ENCODE measurements around the gene KCNJ2.

KCNJ2 gene

GRCh38 chr17:70204431-70204830 lies 35.1 kb downstream of the KCNJ2 start:
- no peak for DNase-seq

- DNase-seq: no peak
Measured at GRCh38 chr17:70205401-70205800, 36.1 kb downstream of the KCNJ2 start.

DNA sequence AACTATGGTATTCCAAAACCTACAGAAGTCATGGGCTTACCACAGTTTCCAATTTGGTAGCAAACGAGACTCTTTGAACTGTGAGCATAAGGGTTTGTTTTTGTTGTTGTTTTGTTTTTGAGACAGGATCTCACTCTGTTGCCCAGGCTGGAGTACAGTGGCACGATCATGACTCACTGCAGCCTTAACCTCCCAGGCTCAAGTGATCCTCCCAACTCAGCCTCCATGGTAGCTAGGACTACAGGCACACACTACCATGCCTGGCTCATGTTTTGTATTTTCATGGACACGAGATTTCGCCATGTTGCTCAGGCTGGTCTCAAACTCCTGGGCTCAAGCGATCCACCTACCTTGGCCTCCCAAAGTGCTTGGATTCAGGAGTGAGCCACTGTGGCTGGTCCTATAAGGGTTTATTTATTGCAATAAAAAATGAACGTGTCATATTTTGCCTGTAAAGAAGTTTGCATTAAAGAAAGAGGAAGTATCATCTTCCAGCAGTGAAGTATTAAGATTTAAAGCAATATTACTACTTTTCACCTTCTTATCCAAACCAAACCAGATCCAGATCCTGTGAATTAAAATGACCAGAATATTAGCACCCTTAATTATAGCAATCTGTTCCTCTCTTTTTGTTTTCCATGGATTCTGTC lies 37.2 kb downstream of the KCNJ2 start:
- DNase-seq: no peak

GRCh38 chr17:70207184-70207583 lies 37.9 kb downstream of the KCNJ2 start:
- no peak for DNase-seq

DNA sequence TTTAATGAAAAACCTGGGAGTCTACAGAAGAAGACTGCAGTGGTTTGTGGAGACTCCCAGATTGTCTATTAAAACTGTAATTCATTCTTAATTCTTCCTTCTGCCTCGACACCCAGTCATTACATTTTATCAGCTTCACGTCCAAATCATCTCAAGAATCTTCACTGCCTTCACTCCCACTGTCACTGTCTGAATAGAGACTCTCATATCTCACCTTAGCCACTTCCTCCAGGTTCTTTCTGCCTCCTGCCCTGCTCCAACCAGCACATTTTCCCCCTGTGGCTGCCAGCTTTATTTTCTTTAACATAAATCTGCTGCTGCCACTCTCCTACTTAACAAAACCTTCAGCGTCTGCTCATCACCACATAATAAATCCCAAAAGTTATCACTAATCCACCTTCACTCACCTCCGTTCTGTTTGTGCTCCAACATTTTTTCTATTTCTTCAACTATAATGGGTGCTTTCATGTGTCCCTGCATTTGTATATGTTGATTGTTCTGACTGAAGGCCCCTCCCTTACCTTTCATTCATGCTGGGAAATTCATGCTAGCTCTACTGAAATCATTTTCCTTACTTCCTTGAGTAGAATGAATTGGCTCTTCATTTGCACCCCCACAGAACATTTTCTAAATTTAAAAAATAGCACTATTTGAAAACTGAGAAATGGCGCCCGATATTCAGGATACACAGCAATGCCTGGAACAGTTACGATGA lies 38.9 kb downstream of the KCNJ2 start:
- DNase-seq: no peak

- no peak for DNase-seq
Measured at GRCh38 chr17:70208825-70209555, 39.7 kb downstream of the KCNJ2 start.

DNA sequence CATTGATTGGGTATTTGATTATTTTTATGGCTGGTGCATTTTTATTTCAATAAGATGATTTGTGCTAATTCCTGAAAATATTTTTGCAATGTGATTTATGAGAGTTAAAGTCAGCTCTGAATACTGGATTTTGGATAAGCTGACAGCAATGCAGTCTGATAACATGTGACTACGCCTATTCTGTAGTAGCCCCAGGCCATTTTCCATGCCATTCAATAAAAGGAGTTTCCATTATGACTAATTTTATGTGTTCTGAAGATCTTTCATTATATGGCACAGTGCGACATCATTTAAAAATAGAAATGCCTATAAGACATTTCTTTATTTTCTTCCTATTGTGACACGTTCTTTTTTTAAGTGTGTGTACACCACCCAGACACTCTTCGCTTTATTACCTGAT lies 46.3 kb downstream of the KCNJ2 start:
- no peak for DNase-seq

GRCh38 chr17:70217571-70217970 lies 48.2 kb downstream of the KCNJ2 start:
- DNase-seq: no peak

GRCh38 chr17:70225276-70225675 lies 55.9 kb downstream of the KCNJ2 start:
- DNase-seq: no peak
